Measurements from ENCODE around the gene KRTAP4-9. TPM values are rescaled to one million over a fixed set of nuclear protein-coding genes. Genes with fewer than 3 reads are reported as not detected.
"Not testable (repeated sequence)": the region's sequence is repeated elsewhere in the genome, so short reads cannot be mapped to it uniquely, and the experiment has no call there.

The KRTAP4-9 gene
- total RNA-seq, 1 donor from 2014 or later: not detected

- Histone ChIP-seq H3K27me3 (no peaks in the 10 kb centered on the region), H3K36me3 (no peaks in the 10 kb centered on the region), H3K4me3 (no peak overlapping the region), H3K27ac (no peak overlapping the region), H3K9me3 (no peaks in the 10 kb centered on the region), H3K4me1 (no peaks in the 10 kb centered on the region)
- no peak for TF ChIP-seq CTCF (IDR thresholded peaks at IDR 0.05)
- ATAC-seq: no peak
- intact Hi-C loops (cut with DNase I): no loop called here
- no peak for DNase-seq
These were observed 9.1 kb upstream of the KRTAP4-9 start for GRCh38 chr17:41096055-41096454.

GRCh38 chr17:41098042-41098441, 7.1 kb upstream of the KRTAP4-9 start, which contains the start of gene KRTAP4-8:
KRTAP4-8 (minus strand) TSS chr17:41098142; CDS start chr17:41098084, 58 bp downstream.
- Histone ChIP-seq H3K9me3 (no peaks in the 10 kb centered on the region), H3K4me1 (no peaks in the 10 kb centered on the region), H3K4me3 (no peak within 1 kb of the TSS), H3K27me3 (no peaks in the 10 kb centered on the region), H3K36me3 (no peaks in the 10 kb centered on the region), H3K27ac (no peak within 1 kb of the TSS)
- intact Hi-C loops (cut with DNase I): no loop called here
- TF ChIP-seq CTCF (IDR thresholded peaks at IDR 0.05): no peak
- no peak for ATAC-seq
- DNase-seq: no peak

- intact Hi-C loops (cut with DNase I): no loop called here
- no peaks in the 10 kb centered on the region for H3K36me3 ChIP-seq
- TF ChIP-seq CTCF (IDR thresholded peaks at IDR 0.05): no peak
- H3K4me1 ChIP-seq: no peaks in the 10 kb centered on the region
- H3K4me3 ChIP-seq: no peak overlapping the region
- H3K27me3 ChIP-seq: no peaks in the 10 kb centered on the region
- no peak for ATAC-seq
- H3K9me3 ChIP-seq: no peaks in the 10 kb centered on the region
- H3K27ac ChIP-seq: no peak overlapping the region
- DNase-seq: no peak
These were observed 6.7 kb upstream of the KRTAP4-9 start for GRCh38 chr17:41098481-41098880.

- H3K4me3 ChIP-seq; H3K36me3 ChIP-seq; DNase-seq; ATAC-seq; H3K9me3 ChIP-seq; intact Hi-C loops (cut with DNase I); H3K4me1 ChIP-seq; H3K27ac ChIP-seq; H3K27me3 ChIP-seq: not testable (repeated sequence)
These were observed 5.3 kb upstream of the KRTAP4-9 start for GRCh38 chr17:41099682-41100480.

- Histone ChIP-seq H3K27me3 (no peaks in the 10 kb centered on the region), H3K36me3 (no peaks in the 10 kb centered on the region), H3K27ac (no peak within 1 kb of the TSS), H3K4me3 (no peak within 1 kb of the TSS), H3K9me3 (no peaks in the 10 kb centered on the region), H3K4me1 (no peaks in the 10 kb centered on the region)
- DNase-seq: no peak
- intact Hi-C loops (cut with DNase I): no loop called here
- no peak for ATAC-seq
- no peak for TF ChIP-seq CTCF (IDR thresholded peaks at IDR 0.05)
These were observed 3.5 kb upstream of the KRTAP4-9 start, which contains the start of gene KRTAP4-16 for GRCh38 chr17:41101586-41102259. KRTAP4-16 (minus strand) TSS chr17:41102209; CDS start chr17:41102209, 0 bp downstream.

- no peaks in the 10 kb centered on the region for H3K27me3 ChIP-seq
- TF ChIP-seq CTCF (IDR thresholded peaks at IDR 0.05): no peak
These were observed 1.3 kb upstream of the KRTAP4-9 start for GRCh38 chr17:41103896-41104295.

GRCh38 chr17:41104386-41105038, 677 bp upstream of the KRTAP4-9 start:
- H3K4me3 ChIP-seq; H3K9me3 ChIP-seq; intact Hi-C loops (cut with DNase I); ATAC-seq; H3K27ac ChIP-seq; H3K27me3 ChIP-seq; DNase-seq; H3K36me3 ChIP-seq; H3K4me1 ChIP-seq: not testable (repeated sequence)

More at GRCh38 chr17:41103896-41104295, 1.3 kb upstream of the KRTAP4-9 start:
- DNase-seq (no peak), ATAC-seq (no peak)
- Histone ChIP-seq H3K4me1 (no peaks in the 10 kb centered on the region), H3K36me3 (no peaks in the 10 kb centered on the region), H3K27ac (no peak overlapping the region), H3K9me3 (no peaks in the 10 kb centered on the region), H3K4me3 (no peak overlapping the region)
- intact Hi-C loops (cut with DNase I): no loop called here
